Muscle of back (tissue), 11 donors: ENCODE results near the gene ADAMTSL5. TPM values are rescaled to one million over a fixed set of nuclear protein-coding genes. Genes with fewer than 3 reads are reported as not detected.

ENCODE experiments used
- DNase-seq, 3 donors: peaks; one replicate each; pipeline versions ENCODE4 v3.0.0 to v3.0.0-alpha.2; 2013
- polyA plus RNA-seq, 10 donors: library from polyadenylated mRNA; unstranded; fragments of 120-200 nt; gene quantifications; one replicate each; pipeline ENCODE4 v1.2.1, GENCODE V29; 2013; ENCODE audit not compliant: insufficient read length in 10 of 10

ADAMTSL5 gene
- polyA plus RNA-seq, 10 donors: 7.4 to 17.8 (median 13.8) TPM

DNA sequence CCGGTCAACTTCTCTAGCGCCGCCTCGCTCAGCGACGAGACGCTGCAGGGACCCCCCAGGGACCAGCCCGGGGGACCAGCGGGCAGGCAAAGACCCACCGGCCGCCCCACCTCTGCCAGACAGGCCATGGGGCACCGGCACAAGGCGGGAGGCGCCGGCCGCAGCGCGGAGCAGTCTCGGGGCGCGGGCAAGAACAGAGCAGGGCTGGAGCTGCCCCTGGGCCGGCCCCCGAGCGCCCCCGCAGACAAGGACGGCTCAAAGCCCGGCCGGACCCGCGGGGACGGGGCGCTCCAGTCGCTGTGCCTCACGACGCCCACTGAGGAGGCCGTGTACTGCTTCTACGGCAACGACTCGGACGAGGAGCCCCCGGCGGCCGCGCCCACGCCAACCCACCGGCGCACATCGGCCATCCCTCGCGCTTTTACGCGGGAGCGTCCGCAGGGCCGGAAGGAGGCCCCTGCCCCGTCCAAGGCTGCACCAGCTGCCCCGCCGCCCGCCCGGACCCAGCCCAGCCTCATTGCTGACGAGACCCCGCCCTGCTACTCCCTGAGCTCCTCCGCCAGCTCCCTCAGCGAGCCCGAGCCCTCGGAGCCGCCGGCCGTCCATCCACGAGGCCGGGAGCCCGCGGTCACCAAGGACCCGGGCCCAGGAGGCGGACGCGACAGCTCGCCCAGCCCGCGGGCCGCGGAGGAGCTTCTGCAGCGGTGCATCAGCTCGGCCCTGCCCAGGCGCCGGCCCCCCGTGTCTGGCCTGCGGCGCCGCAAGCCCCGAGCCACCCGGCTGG lies 45.1 kb downstream of the ADAMTSL5 start:
- no peak for DNase-seq

DNA sequence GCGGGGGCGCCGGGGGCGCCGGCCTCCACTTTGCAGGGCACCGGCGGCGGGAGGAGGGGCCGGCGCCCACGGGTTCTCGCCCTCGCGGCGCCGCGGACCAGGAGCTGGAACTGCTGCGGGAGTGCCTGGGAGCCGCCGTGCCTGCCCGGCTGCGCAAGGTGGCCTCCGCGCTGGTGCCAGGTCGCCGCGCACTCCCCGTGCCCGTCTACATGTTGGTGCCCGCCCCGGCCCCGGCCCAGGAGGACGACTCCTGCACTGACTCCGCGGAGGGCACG lies 45.7 kb downstream of the ADAMTSL5 start:
- no peak for DNase-seq

DNA sequence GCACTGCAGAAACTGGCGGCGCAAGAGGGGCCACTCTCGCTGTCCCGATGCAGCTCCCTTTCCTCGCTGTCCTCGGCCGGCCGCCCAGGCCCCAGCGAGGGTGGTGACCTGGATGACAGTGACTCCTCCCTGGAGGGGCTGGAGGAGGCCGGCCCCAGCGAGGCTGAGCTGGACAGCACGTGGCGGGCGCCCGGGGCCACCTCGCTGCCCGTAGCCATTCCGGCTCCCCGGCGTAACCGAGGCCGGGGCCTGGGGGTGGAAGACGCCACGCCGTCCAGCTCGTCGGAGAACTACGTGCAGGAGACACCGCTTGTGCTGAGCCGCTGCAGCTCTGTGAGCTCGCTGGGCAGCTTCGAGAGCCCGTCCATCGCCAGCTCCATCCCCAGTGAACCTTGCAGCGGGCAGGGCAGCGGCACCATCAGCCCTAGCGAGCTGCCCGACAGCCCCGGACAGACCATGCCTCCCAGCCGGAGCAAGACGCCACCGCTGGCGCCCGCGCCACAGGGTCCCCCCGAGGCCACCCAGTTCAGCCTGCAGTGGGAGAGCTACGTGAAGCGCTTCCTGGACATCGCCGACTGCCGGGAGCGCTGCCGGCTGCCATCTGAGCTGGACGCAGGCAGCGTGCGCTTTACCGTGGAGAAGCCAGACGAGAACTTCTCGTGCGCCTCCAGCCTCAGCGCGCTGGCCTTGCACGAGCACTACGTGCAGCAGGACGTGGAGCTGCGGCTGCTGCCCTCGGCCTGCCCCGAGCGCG lies 46.2 kb downstream of the ADAMTSL5 start:
- DNase-seq: no peak

DNA sequence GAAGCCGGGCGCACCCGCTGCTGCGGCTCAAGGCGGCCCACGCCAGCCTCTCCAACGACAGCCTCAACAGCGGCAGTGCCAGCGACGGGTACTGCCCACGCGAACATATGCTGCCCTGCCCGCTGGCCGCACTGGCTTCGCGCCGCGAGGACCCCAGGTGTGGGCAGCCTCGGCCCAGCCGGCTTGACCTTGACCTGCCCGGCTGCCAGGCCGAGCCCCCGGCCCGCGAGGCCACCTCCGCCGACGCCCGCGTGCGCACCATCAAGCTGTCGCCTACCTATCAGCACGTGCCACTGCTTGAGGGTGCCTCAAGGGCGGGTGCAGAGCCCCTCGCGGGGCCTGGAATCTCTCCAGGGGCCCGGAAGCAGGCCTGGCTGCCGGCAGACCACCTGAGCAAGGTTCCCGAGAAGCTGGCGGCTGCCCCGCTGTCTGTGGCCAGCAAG lies 46.8 kb downstream of the ADAMTSL5 start:
- peak in 1 of 3 donors; percentile 23 for DNase-seq

DNA sequence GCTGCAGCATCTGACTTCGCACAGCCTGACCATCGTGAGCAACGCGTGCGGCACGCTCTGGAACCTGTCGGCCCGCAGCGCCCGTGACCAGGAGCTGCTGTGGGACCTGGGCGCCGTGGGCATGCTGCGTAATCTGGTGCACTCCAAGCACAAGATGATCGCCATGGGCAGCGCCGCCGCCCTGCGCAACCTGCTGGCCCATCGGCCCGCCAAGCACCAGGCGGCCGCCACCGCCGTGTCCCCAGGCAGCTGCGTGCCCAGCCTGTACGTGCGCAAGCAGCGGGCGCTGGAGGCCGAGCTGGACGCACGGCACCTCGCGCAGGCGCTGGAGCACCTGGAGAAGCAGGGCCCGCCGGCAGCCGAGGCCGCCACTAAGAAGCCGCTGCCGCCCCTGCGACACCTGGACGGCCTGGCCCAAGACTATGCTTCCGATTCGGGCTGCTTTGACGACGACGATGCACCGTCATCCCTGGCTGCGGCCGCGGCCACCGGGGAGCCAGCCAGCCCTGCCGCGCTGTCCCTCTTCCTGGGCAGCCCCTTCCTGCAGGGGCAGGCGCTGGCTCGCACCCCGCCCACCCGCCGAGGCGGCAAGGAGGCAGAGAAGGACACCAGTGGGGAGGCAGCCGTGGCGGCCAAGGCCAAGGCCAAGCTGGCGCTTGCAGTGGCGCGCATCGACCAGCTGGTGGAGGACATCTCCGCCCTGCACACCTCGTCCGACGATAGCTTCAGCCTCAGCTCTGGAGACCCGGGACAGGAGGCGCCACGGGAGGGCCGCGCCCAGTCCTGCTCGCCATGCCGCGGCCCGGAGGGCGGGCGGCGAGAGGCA lies 47.4 kb downstream of the ADAMTSL5 start:
- DNase-seq: no peak

DNA sequence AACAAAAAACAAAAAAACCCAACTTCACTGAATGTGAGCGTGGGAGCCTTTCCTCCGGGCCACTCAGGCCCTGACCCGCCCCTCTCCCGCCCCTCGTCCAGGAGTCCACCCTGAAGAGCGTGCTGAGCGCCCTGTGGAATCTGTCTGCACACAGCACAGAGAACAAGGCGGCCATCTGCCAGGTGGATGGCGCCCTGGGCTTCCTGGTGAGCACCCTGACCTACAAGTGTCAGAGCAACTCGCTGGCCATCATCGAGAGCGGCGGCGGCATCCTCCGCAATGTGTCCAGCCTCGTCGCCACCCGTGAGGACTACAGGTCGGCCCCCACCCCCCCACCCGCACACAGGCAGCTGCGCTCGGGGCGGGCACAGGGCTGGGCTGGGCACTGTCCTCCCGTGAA lies 51.0 kb downstream of the ADAMTSL5 start:
- DNase-seq: no peak

DNA sequence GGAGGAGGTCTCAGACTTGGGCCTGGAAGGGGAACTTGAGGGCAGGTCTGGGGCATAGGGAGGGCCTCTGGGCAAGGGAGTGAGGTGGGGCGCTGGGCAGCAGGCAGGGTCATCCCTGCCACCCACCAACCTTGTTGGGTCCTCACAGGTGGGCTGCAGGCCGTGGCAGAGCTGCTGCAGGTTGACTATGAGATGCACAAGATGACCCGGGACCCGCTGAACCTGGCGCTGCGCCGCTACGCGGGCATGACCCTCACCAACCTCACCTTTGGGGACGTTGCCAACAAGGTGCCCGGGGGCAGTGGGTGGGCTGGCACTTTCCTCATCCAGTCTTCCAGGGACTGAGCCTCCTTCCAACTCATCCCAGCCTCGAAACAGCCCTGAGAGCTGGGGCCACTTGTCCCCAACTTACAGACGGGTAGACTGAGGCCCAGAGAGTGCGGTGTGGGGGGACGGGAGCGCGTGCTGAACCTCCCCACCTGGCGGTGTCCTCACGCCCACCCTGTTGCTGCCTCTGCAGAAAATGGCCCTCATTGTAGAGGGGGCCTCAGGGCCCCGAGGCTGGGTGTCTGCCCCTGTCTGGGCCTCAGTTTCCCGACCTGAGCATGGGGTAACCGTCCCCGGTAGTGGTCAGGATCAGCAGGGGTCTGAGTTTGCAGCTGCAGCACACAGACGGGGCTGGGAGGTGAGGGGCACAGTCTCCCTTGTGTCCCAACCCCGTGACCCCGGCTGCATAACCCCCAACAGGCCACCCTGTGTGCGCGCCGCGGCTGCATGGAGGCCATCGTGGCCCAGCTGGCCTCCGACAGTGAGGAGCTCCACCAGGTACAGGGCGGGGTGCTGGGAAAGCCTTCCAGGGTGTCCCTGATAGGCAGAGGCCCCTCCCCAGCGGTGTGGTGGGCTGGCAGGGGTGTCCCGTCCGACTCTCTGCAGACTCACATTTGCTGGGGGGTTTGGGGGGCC lies 52.5 kb downstream of the ADAMTSL5 start:
- DNase-seq: no peak

DNA sequence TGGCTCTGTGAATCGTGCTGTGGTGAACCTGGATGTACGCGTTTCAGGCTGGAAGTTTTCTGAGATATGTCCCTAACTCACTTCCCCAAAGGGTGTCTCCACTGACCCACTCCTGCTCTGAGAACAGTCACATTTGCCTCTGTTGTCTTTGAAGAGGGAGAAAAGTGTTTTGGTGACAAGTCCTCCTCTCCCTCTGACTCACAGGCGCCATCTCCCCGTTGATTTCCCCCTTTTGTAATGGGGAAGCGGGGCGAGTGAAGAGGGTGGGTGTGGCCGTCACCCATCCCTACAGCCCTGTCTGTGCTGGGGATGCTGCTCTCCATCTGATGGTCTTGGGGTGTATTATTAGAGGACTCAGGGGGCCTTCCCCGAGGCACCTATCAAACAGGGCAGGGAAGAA lies 53.3 kb downstream of the ADAMTSL5 start:
- no peak for DNase-seq

DNA sequence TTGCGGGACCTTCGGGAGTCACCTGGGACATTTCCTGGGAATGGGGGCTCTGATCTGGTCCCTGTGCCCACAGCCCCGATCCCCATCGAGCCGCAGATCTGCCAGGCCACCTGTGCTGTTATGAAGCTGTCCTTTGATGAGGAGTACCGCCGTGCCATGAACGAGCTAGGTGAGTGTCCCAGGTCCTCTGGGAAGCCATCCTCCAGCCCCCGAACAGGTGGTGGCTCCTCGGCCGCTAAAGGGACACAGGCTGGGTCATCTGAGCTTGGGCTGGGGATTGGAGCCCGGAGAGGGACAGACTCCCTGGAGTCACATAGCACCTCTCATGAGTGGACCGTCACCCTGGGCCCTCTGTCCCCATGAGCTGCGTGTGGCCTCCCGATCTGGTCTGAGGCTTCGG lies 54.9 kb downstream of the ADAMTSL5 start:
- no peak for DNase-seq

DNA sequence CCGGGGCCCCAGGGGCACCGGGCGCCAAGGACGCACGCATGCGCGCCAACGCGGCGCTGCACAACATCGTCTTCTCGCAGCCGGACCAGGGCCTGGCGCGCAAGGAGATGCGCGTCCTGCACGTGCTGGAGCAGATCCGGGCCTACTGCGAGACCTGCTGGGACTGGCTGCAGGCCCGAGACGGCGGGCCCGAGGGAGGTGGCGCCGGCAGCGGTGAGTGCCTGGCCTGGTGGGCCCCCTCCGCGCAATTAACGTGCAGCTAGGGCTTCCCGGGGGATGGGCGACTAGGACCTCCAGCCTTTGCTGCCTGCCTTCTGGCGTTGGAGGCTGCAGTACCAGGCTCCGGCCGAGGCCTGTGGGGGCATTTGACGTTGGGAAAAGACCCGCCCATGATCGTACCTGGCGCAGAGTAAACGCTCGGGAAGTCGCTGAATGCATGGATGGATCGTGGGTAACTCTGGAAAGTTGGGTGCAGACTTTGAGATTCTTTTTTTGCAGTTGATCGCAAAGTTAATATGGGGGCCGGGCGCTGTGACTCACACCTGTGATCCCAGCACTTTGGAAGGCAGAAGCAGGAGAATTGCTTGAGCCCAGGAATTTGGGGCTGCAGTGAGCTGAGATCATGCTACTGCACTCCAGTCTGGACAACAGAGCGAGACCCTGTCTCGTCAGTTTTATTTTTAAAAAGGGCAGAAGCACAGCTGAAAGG lies 55.6 kb downstream of the ADAMTSL5 start:
- no peak for DNase-seq

DNA sequence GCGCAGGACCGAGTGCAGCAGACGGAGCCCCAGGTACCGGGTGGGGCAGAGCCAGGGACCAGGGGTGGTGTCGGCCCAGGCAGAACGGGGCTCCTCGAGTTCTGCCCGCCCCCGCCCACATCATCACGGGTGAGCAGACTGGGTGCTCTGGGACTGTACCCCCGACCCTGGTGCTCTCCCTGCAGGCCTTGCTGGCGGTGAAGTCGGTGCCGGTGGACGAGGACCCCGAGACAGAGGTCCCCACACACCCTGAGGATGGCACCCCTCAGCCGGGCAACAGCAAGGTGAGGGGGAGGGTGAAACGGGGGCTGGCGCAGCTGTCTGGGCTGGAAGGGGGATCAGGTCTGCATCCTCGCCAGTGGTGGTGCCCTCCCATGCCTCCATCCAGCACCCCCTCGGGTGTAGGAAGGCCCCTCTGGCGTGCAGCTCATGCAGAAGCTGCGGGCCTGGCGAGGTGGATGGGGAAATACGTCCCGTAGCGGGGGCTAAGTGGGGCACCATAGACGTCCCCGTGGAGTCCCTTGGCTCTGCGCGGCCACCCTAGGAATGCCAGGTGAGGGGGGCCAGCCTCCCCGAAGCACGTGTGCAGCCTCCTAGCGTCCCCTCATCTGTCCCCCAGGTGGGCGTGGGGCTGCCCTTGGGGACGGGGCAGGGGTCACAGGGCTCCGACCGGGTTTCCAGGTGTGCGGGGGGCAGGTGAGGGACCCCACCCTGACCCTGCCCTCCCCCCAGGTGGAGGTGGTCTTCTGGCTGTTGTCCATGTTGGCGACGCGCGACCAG lies 56.5 kb downstream of the ADAMTSL5 start:
- DNase-seq: no peak

DNA sequence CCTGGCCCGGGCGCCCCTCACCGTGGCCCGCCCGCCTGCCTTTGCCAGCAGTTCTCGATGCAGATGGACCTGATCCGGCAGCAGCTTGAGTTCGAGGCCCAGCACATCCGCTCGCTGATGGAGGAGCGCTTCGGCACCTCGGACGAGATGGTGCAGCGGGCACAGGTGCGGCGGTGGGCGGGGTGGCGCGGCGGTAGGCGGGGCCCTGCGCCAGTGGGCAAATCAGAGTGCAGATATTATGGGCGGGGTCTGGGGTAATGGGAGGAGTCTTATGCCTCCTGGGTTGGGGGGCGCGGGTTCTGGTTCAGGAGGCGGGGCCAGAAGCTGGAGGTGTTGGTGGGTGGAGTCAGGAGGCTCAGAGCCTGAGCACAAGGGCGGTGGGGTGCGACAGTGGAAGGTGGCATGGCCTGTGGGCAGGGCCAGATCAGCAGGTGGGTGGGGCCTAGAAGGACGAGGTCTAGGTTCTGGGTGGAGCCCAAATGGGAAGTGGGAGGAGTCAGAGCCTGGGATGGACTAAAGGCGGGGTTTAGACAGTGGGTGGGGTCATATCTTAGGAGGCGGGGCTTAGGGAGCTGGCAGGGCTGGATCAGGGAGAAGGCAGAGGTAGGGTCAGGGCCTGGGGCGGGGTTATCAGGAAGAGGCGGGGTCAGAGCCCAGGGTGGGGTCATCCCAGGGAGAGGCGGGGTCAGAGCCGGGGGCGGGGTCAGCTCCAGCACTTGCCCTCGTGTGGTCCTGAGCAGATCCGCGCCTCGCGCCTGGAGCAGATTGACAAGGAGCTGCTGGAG lies 57.3 kb downstream of the ADAMTSL5 start:
- DNase-seq: no peak

Other genes starting within 250 kb of the ADAMTSL5 start
- 100 to 1,000 TPM; 408 to 480 (median 436) TPM for gene CIRBP, start 243.7 kb downstream of the ADAMTSL5 start, polyA plus RNA-seq
- 10 to 100 TPM in 9 of 10 donors, 1 to 10 TPM in 1; 7.9 to 17.0 (median 14.3) TPM for gene FAM174C, start 237.5 kb downstream of the ADAMTSL5 start, polyA plus RNA-seq
- 1 to 10 TPM in 7 of 10 donors, under 1 TPM in 3; 0.29 to 2.4 (median 1.3) TPM for gene EFNA2, start 227.1 kb downstream of the ADAMTSL5 start, polyA plus RNA-seq
- gene NDUFS7, start 129.1 kb downstream of the ADAMTSL5 start, polyA plus RNA-seq: 10 to 100 TPM; 51.3 to 94.1 (median 63.8) TPM
- 100 to 1,000 TPM; 133 to 200 (median 160) TPM for gene GAMT, start 111.5 kb downstream of the ADAMTSL5 start, polyA plus RNA-seq
- gene DAZAP1, start 105.4 kb downstream of the ADAMTSL5 start, polyA plus RNA-seq: 10 to 100 TPM; 52.2 to 76.1 (median 64.0) TPM
- 1,000 to 10,000 TPM in 5 of 10 donors, 100 to 1,000 TPM in 5; 743 to 1,364 (median 1,019) TPM for gene RPS15, start 74.6 kb downstream of the ADAMTSL5 start, polyA plus RNA-seq
- gene APC2, start 62.9 kb downstream of the ADAMTSL5 start, polyA plus RNA-seq: 1 to 10 TPM in 2 of 10 donors, under 1 TPM in 8; 0.47 to 1.2 (median 0.82) TPM
- gene C19orf25, start 33.8 kb downstream of the ADAMTSL5 start, polyA plus RNA-seq: 10 to 100 TPM; 11.6 to 20.9 (median 15.8) TPM
- gene PCSK4, start 22.7 kb downstream of the ADAMTSL5 start, polyA plus RNA-seq: 1 to 10 TPM in 4 of 10 donors, under 1 TPM in 6; 0.46 to 2.0 (median 0.88) TPM
- 1 to 10 TPM; 1.4 to 2.6 (median 1.8) TPM for gene REEP6, start 21.8 kb downstream of the ADAMTSL5 start, polyA plus RNA-seq
- gene PLK5, start 11.1 kb upstream of the ADAMTSL5 start, polyA plus RNA-seq: under 1 TPM in 9 of 10 donors, not detected in 1; 0.07 to 0.80 (median 0.16) TPM
- 10 to 100 TPM; 18.9 to 34.8 (median 24.2) TPM for gene MEX3D, start 55.3 kb upstream of the ADAMTSL5 start, polyA plus RNA-seq
- 10 to 100 TPM; 40.5 to 69.3 (median 48.9) TPM for gene MBD3, start 79.8 kb upstream of the ADAMTSL5 start, polyA plus RNA-seq
- 100 to 1,000 TPM; 103 to 166 (median 121) TPM for gene UQCR11, start 92.4 kb upstream of the ADAMTSL5 start, polyA plus RNA-seq
- 100 to 1,000 TPM; 101 to 150 (median 115) TPM for gene TCF3, start 139.6 kb upstream of the ADAMTSL5 start, polyA plus RNA-seq
- gene ONECUT3, start 240.5 kb upstream of the ADAMTSL5 start, polyA plus RNA-seq: under 1 TPM in 3 of 10 donors, not detected in 7; 0.03 TPM